Gastrocnemius medialis (tissue), 4 donors: Measurements from ENCODE around the gene KDELR1.

ENCODE experiments used
- POLR2A ChIP-seq, 2 donors: fragments of 450-650 bp; IDR thresholded peaks; one replicate each; pipeline ENCODE4 v1.6.1; 2017; ENCODE audit warnings: antibody characterized with exemption in 2 of 2, mild to moderate bottlenecking in 2 of 2, moderate library complexity in 2 of 2
- TF ChIP-seq, protein P1 (sequence below), 5 experiments: fragments of 450-650 bp in 3 of 5; fragments of 200-600 bp in 2 of 5; sonication (generic) in 2 of 5; IDR thresholded peaks in 4 of 5; conservative IDR thresholded peaks in 1 of 5; 1 replicate in 4 of 5; 2 replicates in 1 of 5; pipeline ENCODE4 v1.5.1; 2016 to 2019; ENCODE audit warnings: antibody characterized with exemption in 5 of 5, mild to moderate bottlenecking in 3 of 5, moderate library complexity in 3 of 5

DNA sequence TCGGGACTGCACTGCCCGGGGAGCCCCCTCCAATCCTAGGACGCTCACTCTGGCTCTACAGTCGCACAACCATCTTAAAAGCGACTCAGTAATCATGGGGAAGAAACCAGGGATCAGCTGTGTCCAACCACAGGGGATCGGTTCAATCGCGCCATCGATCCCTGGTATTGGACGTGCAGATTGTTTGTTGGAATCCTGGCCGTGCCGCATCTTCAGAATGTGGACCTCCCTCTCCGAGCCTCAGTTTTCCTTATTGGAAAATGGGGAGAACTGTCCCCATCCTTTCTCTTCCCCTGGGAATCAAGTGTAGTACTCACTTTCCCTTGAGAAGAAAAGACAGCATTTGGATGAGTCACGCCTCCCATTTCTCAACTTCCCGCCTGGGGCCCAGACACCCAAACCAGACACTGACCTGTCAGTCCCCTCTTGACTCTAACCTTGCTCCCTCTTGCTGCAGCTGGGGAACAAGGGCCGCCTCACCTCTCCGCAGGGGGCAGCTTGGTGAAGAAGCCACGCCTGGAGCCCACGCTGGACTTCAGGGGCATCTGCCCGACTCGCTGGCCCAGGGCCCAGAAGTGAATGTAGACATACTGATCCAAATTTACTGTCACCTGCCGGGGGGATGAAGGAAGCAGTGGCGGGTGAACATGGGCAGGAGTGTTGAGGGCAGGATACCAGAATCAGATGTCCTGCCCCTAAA lies 48.4 kb downstream of the KDELR1 start:
- TF ChIP-seq, protein P1, sequence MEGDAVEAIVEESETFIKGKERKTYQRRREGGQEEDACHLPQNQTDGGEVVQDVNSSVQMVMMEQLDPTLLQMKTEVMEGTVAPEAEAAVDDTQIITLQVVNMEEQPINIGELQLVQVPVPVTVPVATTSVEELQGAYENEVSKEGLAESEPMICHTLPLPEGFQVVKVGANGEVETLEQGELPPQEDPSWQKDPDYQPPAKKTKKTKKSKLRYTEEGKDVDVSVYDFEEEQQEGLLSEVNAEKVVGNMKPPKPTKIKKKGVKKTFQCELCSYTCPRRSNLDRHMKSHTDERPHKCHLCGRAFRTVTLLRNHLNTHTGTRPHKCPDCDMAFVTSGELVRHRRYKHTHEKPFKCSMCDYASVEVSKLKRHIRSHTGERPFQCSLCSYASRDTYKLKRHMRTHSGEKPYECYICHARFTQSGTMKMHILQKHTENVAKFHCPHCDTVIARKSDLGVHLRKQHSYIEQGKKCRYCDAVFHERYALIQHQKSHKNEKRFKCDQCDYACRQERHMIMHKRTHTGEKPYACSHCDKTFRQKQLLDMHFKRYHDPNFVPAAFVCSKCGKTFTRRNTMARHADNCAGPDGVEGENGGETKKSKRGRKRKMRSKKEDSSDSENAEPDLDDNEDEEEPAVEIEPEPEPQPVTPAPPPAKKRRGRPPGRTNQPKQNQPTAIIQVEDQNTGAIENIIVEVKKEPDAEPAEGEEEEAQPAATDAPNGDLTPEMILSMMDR (IDR thresholded peaks at IDR 0.05 in 4 of 5, conservative IDR thresholded peaks at IDR 0.05 in 1 of 5) = no peak
- no peak for TF ChIP-seq POLR2A (IDR thresholded peaks at IDR 0.05)
